GM12872 (cell line): Measurements from ENCODE around the gene NAV1.

Experiments
- TF ChIP-seq, protein P1 (sequence below): IDR thresholded peaks from 3 replicates; pipeline ENCODE4 v1.5.1; 2011; ENCODE audit warnings: low read depth, mild to moderate bottlenecking, low read length, moderate library complexity; ENCODE audit not compliant: insufficient read depth

NAV1 gene

DNA sequence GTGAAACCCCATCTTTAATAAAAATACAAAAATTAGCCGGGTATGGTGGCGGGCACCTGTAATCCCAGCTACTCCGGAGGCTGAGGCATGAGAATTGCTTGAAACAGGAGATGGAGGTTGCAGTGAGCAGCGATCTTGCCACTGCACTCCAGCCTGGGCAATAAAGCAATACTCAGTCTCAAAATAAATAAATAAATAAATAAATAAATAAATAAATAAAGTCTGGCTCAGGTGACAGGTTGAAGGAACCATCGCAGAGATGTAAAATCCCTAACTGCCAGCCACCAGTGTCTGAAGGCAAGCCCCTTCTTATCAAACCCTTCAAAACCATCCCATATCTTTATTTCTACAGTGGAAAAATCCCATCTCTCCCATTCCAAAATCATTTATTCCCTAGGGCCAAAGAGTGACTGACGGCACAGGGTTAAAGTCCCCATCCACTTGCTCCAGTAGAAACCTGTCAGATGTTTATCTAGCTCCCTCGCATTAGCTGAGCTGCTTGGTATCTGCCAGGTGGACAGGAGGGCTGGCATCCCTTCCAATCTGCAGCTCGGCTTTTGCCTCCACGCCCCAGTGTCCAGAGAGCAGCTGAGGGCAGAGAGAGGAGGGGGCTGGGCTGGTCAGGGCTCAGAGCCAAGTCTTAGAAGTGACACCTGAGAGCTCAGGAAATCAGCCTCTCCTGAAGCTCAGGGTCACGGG lies 37.0 kb upstream of the NAV1 start:
- TF ChIP-seq, protein P1, sequence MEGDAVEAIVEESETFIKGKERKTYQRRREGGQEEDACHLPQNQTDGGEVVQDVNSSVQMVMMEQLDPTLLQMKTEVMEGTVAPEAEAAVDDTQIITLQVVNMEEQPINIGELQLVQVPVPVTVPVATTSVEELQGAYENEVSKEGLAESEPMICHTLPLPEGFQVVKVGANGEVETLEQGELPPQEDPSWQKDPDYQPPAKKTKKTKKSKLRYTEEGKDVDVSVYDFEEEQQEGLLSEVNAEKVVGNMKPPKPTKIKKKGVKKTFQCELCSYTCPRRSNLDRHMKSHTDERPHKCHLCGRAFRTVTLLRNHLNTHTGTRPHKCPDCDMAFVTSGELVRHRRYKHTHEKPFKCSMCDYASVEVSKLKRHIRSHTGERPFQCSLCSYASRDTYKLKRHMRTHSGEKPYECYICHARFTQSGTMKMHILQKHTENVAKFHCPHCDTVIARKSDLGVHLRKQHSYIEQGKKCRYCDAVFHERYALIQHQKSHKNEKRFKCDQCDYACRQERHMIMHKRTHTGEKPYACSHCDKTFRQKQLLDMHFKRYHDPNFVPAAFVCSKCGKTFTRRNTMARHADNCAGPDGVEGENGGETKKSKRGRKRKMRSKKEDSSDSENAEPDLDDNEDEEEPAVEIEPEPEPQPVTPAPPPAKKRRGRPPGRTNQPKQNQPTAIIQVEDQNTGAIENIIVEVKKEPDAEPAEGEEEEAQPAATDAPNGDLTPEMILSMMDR = no peak

DNA sequence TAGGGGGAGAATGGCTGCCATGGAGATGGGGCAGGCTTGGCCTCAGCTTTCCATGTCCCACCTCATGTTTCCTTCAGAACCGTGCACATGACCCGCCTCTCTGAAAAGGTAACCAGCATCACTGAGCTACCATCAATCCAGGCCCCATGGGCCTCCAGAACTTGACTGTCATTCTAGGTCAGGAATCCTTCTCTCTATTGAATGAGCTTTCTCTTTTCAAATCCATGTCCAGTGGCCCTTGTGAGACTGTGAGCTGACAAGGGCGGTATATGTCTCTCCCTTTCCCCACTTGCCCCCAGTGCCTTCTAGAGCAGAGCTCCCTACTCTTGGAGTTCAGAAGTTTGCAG lies 36.4 kb upstream of the NAV1 start:
- TF ChIP-seq, protein P1 = no peak

DNA sequence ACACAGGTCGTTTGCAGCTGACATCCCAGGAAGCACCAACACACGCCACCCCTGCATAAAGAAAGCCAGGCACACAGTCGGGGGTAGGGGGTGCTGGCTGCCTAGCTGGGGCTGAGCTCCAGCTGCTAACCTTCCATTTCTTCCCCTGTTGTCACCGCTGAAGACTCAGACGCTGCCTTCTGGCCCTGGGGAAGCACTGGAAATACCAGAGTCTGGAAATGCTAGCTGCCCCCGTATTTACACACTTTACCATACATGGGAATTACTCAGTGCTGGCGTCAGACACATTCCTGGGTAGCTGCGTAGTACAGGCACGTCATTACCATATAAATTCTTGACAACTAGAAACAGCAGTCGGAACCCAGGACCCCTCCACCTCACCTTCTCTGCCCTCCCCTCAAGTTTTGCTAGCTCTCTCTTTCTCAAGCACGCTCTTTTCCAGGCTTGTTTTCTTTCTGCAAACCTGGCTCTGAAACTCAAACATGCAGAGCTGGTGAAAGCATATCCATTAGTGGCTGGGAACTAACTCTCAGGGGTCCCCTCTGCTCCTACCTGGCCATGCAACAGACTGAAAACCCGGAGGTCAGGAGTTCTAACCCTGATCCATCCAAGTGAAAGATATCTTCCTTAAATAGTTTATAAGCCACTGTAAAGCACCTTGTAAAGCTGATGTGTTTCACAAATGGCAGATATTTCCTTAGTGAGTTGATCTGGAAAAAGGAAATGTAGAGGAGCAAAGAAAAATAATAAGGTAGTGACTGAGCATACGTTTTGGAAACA lies 35.3 kb upstream of the NAV1 start:
- TF ChIP-seq, protein P1 = no peak

DNA sequence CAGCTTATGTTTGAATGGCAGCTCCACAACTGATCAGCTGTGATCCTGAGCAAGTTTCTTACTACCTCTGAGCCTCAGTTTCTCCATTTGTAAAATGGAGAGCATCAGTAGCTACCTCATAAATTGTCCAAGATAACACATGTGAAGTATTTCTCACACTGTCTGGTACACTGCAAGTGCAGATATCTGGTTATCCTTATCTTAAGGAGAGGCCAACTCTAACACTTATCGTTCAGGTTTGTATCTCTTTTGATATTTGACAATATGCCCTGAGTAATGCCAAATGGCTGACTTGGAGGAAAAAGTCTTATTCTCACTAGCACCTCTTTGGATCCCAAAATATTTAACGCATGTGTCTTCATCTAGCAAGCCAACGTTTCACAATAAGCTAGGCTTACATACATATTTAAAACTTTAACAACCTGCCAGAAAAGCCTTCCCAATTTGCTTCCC lies 34.7 kb upstream of the NAV1 start:
- TF ChIP-seq, protein P1 = no peak

DNA sequence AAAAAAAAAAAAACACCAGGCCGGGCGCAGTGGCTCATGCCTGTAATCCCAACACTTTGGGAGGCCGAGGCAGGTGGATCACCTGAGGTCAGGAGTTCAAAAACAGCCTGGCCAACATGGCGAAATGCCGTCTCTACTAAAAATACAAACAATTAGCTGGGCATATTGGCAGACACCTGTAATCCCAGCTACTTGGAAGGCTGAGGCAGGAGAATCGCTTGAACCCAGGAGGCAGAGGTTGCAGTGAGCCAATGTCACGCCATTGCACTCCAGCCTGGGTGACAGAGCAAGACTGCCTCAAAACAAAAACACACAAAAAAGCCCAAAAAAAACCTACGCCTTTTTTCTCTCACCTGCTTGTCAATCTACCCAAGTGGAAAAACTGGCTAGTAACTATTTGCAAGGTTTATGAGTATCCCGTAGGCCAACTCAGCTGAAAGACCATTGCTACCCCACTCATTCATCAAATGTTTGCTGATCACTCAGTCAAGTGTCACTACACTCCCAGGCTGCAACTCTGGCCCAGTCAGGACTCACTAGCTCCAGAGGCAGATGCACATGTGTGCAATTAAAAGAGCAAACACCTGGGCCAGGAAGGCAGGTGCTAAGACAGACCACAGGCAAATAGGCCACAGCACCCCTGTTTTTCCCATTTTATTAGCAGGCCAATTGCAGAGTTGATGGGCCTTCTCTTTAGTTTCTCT lies 34.0 kb upstream of the NAV1 start:
- TF ChIP-seq, protein P1 = no peak

DNA sequence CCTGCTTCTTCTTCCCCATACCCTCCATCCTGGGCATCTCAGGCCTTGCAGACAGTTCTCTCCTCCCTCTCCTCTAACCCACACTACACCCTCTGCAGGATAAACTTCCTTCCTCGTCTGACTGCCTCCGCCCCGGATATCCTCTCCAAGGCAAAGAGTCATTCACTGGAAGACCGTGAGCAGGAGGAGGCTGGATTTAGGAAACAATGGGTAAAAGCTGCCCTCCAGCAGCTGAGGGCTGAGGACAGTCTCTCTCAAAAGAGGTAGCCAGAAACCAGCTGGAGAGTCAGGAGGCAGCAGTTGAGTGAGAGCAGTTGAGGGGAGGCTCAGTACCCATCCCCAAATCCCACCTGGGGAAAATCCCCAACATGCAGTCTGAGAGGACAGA lies 33.4 kb upstream of the NAV1 start:
- TF ChIP-seq, protein P1 = no peak

DNA sequence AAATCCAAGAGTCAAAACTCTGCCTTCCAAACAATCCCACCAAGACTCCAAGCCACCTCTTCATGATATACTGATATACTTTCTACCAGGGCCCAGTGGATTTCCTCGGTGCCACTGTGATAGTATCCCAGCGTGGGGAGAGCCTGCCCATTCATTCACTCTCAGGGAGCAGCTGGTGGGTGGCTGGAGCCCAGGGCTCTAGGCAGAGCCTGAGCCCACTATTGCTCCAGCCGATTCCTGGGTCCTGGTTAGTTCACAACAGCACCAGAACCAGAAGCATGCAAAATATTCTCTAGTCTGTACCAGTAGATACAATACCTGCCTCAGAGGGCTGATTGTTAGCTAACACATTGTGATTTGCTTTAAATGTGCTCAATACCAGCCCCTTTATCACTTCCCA lies 32.8 kb upstream of the NAV1 start:
- TF ChIP-seq, protein P1 = no peak
